Fibroblast of skin of right biceps (primary cell): ENCODE measurements around the gene MCM10.
"Not testable (repeated sequence)": the region's sequence is repeated elsewhere in the genome, so short reads cannot be mapped to it uniquely, and the experiment has no call there.

ENCODE experiments used
- DNase-seq: peaks from one replicate; pipeline ENCODE4 v3.0.0-alpha.2; 2013

Gene MCM10

DNA sequence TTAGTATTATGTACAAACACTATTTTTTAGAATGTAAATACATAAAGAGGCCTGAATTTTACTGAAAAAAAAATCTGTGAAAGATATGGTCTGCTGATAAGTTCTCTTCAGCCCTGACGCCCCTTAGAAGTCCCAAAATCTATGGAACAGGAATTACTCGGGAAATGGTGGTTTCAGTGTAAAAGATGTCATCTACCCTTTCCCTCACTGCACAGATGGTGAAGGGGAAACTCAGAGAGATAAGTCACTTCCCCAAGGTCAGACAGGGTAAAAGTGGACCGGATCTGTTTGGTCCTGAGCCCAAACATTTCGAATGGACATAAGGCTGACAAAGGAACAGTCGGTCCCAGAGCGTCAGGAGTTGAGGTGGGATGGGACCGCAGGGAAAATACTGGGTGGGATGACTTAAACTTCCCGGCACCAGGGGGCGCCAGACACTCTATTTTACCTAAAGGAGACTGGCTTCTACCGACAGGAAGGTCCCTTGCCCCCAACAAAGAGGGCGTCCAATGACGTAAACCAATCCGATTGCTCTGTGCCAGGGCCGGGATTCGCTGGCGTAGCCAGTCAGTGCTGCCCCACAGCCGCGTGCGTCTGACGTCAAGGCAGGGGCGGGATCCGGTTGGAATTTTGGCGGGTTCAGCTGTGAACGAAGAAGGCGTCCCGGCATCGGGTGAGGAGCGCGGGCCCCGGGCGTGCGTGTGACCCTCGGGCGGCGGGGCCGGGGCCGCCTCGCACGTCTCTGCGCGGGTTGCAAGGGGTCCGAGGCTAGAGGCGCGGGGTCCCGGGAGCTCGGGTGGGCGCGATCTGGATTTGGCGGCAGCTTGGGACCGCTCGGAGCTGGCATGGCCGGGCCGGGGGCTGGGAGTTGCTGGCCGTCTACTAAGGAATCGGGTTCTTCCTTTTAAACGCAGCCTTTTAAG is at the start of gene MCM10:
Gene MCM10, plus strand, starts transcription at position 625 of the 923 bp plus-strand sequence. CDS start 2,645 bp downstream, outside the sequence.
- peak; percentile 99 for DNase-seq

DNA sequence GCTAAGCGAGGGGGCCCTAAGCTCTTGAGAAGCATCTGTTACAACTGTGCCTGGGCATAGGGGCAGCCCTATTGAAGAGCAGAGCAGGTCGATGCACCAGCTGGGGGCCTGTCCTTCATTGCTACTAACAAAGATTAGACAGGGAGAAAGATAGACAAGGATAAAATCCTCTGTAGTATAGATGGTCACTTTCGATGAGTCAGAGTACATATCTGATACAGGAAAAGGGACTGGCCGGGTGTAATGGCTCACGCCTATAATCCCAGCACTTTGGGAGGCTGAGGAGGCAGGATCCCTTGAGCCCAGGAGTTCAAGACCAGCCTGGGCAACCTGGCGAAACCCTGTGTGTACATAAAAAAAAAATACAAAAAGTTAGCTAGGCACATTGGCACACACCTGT is 47.8 kb upstream of the MCM10 start:
- DNase-seq = no peak

DNA sequence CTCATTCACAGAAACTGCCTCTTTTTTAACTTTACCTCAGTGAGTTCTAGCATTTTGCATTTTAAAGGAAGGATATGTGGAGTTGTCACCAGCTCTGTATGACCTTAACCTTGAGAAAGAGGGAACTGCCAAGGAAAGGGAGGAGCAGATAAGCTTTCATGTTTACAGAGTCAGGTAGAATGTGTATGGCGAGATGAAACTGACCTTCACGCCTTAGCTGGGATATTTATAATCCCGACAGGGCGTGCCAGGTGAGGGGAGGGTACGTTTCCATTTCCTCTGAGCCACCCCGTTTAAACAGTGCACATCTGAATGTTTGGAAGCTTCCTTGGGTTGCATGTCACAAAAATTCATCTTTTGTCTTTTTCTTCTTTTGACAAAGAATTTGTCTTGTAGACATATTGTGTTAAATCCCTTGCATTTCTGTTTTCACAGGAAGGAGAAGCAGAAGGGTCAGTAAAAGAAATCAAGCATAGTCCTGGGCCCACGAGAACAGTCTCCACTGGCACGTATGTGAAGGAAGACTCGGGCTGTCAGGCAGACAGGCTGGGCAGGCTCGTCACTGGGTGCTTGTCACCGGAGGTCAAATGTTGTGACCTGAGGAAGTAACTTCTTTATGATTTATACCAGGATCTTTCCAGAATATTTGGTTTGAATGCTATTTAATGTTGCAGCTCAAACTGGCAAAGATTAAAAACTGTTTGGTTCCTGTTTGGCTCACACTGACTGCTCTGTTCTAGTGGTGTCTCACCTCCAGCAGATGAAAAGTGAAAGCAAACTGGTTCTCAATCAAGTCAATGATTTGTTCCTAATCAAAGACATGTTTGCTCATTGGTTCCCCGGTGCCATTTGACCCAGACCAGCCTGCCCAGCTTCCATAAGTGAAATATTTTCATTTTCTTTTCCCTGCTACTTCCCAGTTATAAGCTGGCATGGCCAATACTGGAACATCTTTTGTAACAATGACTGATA is 45.2 kb upstream of the MCM10 start:
- no peak for DNase-seq

DNA sequence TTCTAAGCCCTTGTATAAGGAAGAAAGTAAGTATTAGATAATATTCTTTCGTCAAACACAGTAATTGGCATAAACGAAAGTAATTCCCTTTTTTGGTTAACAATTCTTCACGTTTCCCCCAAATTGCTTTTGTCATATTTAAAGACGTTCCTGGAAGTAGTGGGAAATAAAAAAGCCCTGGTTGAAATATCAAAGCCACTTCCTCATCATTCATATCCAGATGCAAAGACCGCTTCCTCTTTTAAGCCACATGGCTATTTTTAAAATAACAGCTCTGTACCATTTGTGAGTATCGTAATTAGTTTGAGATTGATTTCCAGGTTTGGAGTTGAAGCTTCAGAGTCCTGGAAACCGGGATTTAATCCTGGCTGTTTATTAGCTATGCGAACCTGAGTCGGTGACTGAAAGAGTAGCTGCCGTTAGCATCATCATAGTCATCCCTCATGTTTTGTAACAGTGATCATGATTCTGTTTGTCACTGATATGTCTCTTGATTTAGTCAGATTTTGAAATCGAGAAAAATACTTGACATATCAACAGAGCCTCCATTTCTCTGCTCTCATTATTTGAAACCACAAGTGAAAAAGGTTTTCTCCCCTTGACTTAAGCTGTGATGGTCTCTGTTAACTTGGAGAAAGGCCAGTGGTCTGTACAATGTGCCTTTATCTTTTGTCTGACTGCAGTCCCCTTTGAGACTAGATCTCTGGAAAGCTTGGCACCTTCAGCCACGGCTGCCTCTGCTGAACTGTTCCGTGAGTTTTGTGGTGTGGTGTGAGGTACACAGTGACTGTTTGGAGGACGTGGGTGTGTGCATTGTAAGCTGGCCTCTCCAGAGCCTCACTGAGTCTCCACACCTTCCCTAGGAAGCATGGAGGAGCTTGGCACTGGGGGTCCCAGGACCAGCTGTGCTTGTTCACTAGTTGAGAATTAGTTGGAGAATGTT is 43.2 kb upstream of the MCM10 start:
- DNase-seq = no peak

DNA sequence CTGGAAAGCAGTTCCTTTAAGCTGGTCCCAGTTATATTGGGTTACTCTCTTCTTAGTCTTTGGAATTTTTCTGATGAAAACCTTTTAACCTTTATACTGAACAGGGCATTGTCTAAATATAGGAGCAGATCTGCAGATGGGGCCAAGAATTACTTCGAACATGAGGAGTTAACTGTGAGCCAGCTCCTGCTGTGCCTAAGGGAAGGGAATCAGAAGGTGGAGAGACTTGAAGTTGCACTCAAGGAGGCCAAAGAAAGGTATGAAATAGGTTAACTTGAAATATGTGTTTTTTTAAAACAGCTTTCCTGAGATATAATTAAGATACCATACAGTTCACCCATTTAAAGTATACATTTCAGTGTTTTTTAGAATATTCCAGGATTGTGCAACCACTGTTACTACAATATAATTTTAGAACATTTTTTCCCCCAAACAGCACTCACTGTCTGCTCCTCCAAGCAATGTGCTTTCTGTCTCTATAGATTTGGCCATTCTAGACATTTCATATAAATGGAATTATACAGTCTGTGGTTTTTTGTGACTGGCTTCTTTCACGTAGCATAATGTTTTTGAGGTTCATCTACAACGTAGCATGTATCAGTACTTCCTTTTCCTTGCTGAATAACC is 42.5 kb upstream of the MCM10 start:
- DNase-seq = no peak

DNA sequence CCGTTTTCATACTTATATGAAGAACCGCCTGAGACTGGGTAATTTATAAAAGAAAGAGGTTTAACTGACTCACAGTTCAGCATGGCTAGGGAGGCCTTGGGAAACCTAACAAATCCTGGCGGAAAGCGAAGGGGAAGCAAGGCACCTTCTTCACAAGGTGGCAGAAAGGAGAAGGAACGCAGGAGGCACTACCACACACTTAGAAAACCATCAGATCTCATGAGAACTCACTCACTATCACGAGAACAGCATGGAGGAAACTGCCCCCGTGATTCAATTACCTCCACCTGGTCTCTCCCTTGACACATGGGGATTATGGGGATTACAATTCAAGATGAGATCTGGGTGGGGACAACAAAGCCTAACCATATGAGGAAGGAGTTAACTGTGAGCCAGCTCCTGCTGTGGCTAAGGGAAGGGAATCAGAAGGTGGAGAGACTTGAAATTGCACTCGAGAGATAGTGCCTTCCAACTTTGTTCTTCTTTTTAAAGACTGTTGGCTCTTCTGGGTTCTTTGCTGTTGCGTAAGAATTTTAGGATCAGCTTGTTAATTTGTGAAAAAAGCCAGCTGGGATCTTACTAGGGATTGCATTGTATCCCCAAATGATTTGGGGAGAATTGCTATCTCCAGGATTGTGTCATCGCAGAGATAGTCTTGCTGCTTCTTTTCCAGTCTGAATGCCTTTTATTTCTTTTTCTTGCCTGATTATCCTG is 40.4 kb upstream of the MCM10 start:
- DNase-seq = no peak

DNA sequence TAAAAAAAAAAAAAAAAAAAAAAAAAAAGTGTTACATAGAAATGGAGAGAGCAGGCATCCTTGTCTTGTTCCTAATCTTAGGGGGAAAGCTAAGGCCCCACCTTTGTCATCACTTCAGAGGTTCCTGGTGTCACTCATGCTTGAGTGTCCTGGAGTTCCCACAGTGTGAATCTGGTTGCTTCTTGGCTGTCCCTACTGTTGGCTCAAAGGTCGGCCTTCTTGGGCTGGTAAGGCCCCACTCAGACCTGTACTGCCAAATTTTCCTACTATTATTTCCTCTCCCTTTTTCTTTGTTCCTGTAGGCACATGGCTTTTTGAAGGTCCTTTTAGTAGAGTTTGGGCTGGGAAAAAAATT is 39.9 kb upstream of the MCM10 start:
- no peak for DNase-seq

DNA sequence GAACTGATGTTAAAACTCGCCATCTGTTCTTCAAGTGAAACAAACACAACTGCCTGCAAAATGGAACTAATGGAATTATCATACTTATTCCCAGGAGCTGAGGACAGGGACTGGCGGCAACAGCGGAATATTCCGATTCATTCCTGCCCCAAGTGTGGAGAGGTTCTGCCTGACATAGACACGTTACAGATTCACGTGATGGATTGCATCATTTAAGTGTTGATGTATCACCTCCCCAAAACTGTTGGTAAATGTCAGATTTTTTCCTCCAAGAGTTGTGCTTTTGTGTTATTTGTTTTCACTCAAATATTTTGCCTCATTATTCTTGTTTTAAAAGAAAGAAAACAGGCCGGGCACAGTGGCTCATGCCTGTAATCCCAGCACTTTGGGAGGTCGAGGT is 24.7 kb upstream of the MCM10 start:
- DNase-seq = no peak

DNA sequence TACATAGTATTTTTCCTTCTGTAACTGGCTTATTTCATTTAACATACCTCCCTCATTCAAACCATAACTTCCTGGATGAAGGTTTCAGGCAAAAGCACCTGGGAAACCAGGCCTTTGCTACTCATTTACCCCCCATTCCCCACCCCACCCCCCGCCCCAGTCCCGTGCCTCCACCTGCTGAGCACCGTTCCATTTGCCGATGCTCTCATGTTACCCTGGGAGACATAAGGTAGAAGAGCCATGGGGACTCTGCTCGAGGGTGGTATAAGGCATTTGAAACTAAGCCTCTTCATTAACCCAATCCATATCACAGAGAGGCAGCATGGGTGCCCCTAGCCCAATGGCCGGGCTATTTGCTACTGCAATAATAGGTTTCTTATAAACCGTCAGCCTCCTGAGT is 22.2 kb upstream of the MCM10 start:
- DNase-seq = no peak

DNA sequence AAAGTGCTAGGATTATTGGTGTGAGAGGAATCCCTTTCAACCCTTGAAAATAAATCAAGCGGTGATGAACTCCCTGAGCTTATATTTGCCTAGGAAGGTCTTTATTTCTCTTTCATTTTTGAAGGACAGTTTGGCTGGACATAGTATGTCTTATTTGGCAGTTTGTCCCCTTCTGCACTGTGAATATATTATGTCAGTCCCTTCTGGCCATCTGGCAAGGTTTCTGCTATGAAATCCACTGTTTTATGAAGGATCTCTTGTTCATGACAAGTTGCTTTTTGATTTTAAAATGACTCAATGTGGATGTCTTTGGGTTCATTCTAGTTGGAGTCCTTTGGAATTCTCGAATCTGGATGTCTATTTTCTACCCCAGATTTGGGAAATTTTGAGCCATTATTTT is 21.7 kb upstream of the MCM10 start:
- DNase-seq = no peak

DNA sequence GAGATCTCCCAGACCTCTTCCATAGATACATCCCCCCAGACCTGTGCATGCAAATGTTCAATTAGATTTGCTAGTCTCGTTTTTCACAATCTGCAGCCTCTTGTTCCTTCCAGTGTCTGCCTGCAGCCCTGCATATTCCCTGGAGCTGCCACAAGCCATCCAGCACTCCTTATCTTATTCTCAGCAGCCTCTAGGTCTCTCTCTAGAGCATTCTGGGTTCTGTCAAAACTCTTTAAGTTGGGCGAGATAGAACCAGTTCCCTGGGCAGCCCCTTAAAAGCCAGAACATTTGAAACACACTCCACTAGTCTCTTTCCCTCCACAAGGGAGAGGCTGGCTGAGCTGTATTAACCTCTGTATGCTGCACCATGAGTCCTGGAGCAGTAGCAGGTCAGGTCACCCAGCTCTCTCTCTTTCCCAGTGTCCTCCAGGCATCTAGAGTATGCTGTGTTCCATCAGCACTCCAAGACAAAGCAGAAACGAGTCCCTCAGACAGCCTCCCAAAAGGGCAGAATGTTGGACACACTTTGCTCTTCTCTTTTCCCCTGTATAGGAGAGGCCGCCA is 20.6 kb upstream of the MCM10 start:
- no peak for DNase-seq

DNA sequence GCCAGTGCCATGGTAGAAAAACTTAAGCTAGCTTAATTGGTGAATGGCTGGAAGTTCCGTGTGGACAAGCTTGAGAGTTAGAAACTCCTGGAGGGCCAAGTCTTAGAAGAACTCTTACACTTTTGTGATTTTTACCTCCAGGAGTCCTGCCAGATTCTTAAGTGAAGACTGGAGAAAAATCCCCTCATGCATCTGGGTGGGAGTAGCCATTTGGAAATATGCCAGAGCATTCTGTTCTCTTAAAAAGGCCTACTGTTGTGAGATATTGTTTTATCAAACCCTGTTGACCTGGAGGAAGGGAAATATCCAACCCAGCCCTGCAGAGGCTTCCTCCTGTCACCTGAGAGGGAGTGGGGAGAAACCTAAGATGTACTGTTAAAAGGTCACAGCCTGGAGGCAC is 17.6 kb upstream of the MCM10 start:
- DNase-seq = no peak

DNA sequence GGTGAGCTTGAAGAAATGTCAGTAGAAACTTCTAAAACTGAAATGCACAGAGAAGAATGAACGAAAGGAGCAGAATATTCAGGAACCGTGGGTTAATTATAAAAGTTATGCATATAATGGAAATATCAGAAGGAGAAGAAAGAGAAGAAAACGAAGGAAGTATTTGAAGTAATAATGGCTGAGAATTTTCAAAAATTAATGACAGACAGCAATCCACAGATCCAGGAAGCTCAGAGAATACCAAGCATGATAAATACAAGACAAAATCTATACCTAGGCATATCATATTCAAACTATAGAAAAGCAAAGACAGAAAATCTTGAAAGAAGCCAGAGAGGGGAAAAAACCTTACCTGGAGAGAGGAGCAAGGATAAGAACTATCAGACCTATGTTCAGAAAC is 16.5 kb upstream of the MCM10 start:
- no peak for DNase-seq

DNA sequence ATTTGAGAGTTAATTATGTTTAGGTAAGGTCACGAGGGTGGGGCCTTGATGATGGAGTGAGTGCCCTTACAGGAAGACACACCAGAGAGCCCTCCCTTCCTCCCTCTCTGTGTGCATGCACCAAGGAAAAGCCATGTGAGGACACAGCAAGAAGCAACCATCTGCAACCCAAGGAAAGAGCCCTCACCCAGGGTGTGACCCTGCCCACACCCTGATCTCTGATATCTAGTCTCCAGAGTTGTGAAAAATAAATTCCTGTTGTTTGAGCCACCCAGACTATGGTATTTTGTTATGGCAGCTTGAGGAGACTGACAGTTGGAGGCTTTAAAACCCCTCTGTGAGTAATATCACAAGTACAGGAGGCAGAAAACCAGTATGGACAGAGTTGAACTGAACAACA is 15.0 kb upstream of the MCM10 start:
- peak; percentile 5 for DNase-seq

DNA sequence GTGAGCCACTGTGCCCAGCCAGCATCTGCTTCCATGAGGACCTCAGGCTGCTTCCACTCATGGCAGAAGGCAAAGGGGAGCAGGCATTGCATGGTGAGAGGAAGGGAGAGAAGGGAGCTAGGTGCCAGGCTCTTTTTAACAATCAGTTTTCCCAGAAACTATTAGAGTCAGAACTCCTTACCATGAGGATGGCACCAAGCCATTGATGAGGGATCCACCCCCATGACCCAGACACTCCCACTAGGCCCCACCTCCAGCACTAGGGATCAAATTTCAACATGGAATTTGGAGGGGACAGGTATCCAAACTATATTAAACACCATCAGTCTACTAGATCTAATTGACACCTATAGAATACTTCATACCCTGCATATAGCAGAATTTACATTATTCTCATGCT is 14.2 kb upstream of the MCM10 start:
- no peak for DNase-seq

DNA sequence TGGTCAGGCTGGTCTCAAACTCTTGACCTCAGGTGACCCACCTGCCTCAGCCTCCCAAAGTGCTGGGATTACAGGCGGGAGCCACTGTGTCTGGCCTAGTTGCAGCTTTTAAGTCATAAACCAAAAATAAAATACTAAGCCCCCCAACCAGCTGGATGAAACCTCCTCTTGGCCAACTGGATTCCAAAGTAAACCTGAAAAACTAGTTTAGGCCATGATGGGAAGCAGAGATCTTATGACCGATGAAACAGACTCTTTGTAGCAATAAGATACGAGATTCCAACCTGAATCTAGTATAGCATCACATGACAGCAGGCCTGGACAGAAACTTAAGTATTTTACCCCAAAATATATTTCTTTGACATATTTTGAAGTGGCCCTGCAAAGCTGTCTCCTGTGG is 9.1 kb upstream of the MCM10 start:
- no peak for DNase-seq

DNA sequence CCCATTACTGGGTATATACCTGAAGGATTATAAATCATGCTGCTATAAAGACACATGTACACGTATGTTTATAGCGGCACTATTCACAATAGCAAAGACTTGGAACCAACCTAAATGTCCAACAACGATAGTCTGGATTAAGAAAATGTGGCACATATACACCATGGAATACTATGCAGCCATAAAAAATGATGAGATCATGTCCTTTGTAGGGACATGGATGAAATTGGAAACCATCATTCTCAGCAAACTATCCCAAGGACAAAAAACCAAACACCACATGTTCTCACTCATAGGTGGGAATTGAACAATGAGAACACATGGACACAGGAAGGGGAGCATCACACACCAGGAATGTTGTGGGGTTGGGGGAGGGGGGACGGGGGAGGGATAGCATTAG is 5.5 kb upstream of the MCM10 start:
- DNase-seq = not testable (repeated sequence)

DNA sequence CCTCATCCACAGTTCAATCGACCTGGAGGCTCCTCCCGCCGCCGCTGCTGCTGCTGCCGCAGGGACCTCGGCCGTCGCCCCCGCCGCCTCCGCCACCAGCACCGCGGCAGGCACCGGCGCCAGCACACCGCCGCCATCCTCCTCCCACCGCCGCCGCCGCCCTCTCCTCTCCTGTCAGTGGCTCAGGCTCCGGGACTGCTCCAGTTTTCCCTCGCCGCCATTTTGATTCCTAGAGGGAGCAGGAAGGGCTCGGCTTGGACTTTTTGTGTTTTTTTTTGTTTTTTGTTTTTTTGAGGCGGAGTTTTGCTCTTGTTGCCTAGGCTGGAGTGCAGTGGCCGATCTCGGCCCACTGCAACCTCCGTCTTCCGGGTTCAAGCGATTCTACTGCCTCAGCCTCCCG is 3.0 kb upstream of the MCM10 start:
- no peak for DNase-seq

DNA sequence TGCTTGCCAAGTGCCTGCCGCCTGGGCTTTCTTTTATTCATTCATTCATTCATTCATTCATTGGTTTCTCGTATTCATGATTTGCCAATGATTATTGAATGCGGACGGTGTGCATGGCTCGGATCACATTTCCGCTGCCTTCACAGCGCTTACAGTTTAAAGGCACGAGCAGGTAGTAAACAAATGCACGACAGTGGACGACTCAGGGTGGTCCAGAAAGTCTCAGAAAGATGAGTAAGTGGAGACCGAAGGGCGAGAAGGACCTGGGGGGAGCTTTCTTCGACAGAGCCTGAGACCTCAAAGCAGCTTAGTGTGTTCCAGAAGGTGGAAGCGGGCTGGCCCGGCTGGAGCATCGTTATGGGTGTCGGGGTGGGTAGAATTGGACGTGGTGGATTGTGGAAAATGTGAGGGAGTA is 506 bp downstream of the MCM10 start:
- peak; percentile 9 for DNase-seq

DNA sequence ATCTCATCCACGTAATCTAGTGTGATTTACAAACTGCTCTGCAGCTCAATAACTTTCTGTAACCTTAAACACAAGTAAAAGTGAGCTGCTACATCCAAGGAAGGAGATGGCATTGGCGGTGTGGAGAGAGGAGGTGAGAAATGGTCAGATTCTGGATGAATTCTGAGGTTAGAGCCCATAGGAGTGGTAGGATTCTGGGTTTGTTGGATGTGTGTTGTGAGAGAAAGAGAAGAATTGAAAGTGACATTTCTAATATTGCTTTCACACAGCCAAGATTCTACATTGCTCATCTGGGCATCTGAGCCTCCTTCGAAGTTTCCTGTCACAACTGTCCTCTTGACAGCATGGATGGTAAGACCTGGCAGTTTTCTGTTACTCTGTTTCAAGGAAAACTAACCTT is 2.5 kb downstream of the MCM10 start:
- no peak for DNase-seq

DNA sequence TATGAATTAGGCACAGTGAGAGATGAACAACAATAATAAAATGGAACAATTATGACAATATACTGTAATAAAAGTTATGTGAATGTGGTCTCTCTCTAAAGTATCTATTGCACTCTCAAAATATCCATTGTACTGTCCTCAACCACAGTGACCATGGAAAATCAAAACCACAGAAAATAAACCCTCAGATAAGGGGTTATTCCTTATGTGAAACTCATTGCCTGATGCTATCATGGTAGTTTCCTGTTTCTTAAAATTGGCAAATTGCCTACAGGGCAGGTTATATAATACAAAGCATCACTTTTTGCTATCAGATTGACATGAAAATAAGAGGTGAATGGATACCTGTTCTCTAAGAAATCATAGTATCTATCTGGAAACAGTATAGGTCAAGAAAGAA is 3.8 kb downstream of the MCM10 start:
- no peak for DNase-seq
